Prostate gland (tissue), 2 donors: ENCODE measurements around the gene CAMKK2.

Experiments
- CTCF ChIP-seq, 4 experiments: fragments of 200-600 bp in 2 of 4; fragments of 450-650 bp in 2 of 4; sonication (generic) in 2 of 4; IDR thresholded peaks; 1 replicate in 3 of 4; 2 replicates in 1 of 4; pipeline ENCODE4 v1.5.1; 2016 to 2019; ENCODE audit warnings: antibody characterized with exemption in 4 of 4, mild to moderate bottlenecking in 2 of 4, moderate library complexity in 2 of 4
- POLR2A ChIP-seq: fragments of 450-650 bp; IDR thresholded peaks from one replicate; pipeline ENCODE4 v1.6.1; 2016; ENCODE audit warnings: antibody characterized with exemption, mild to moderate bottlenecking
- POLR2AphosphoS5 ChIP-seq: sonication (generic); formaldehyde crosslinking; IDR thresholded peaks from one replicate; pipeline ENCODE4 v1.6.1; 2017; ENCODE audit warnings: antibody characterized with exemption

GRCh38 chr12:121295746-121296617 is 527 bp downstream of the CAMKK2 start:
- TF ChIP-seq POLR2A, result no peak
- no peak for TF ChIP-seq POLR2AphosphoS5
- no peak for TF ChIP-seq CTCF (IDR thresholded peaks at IDR 0.05)
